OCI-LY1 (cell line): ENCODE measurements around the gene IGF1.

Source experiments
- H2AFZ ChIP-seq: fragments of 200-600 bp; sonication (generic), shearing (Covaris generic); 2 replicates; pipeline ENCODE4 v1.6.0; 2014; ENCODE audit warnings: antibody characterized with exemption, mild to moderate bottlenecking, low read length
- H3F3A ChIP-seq: fragments of 200-600 bp; sonication (generic), shearing (Covaris generic); 2 replicates; pipeline ENCODE4 v1.6.0; 2014; ENCODE audit warnings: mild to moderate bottlenecking, antibody characterized with exemption, low read length, moderate library complexity; ENCODE audit not compliant: insufficient read depth
- H3K27ac ChIP-seq: fragments of 200-600 bp; sonication (generic); 2 replicates; pipeline ENCODE4 v1.5.1; 2014; ENCODE audit warnings: low read length, mixed run types, mild to moderate bottlenecking, low read depth; ENCODE audit not compliant: poor library complexity, severe bottlenecking
- H3K27me3 ChIP-seq: fragments of 200-600 bp; sonication (generic); 2 replicates; pipeline ENCODE4 v1.6.0; 2014; ENCODE audit warnings: antibody characterized with exemption, mild to moderate bottlenecking, low read length, moderate library complexity; ENCODE audit not compliant: insufficient read depth
- H3K36me3 ChIP-seq: fragments of 200-600 bp; sonication (generic); 2 replicates; pipeline ENCODE4 v1.6.1; 2014; ENCODE audit warnings: mild to moderate bottlenecking, antibody characterized with exemption, low read length, moderate library complexity, mixed read lengths; ENCODE audit not compliant: insufficient read depth
- H3K4me1 ChIP-seq: fragments of 200-600 bp; sonication (generic); 2 replicates; pipeline ENCODE4 v1.5.1; 2014; ENCODE audit warnings: mild to moderate bottlenecking, low read length, moderate library complexity; ENCODE audit not compliant: insufficient read depth, severe bottlenecking
- H3K4me2 ChIP-seq: fragments of 200-600 bp; sonication (generic), shearing (Covaris generic); 2 replicates; pipeline ENCODE4 v1.6.1; 2014; ENCODE audit warnings: low read length
- H3K4me3 ChIP-seq: fragments of 200-600 bp; sonication (generic); 2 replicates; pipeline ENCODE4 v1.5.1; 2014; ENCODE audit warnings: low read length, low read depth, mild to moderate bottlenecking, mixed read lengths; ENCODE audit not compliant: poor library complexity, severe bottlenecking
- H3K79me2 ChIP-seq: fragments of 200-600 bp; shearing (Covaris generic); 2 replicates; pipeline ENCODE4 v1.6.1; 2016; ENCODE audit warnings: mixed run types, low read length, mixed read lengths; ENCODE audit not compliant: insufficient read depth
- H3K9ac ChIP-seq: fragments of 200-600 bp; sonication (generic), shearing (Covaris generic); 2 replicates; pipeline ENCODE4 v1.6.1; 2014; ENCODE audit warnings: mild to moderate bottlenecking, low read length, mixed read lengths
- H3K9me2 ChIP-seq: fragments of 200-600 bp; sonication (generic), shearing (Covaris generic); 2 replicates; pipeline ENCODE4 v1.6.1; 2014; ENCODE audit warnings: low read depth, mild to moderate bottlenecking, low read length, mixed read lengths
- H3K9me3 ChIP-seq: fragments of 200-600 bp; shearing (Covaris generic); 2 replicates; pipeline ENCODE4 v1.6.1; 2014; ENCODE audit warnings: low read length, mixed read lengths
- H4K20me1 ChIP-seq: fragments of 200-600 bp; sonication (generic), shearing (Covaris generic); 2 replicates; pipeline ENCODE4 v1.6.0; 2016; ENCODE audit warnings: mild to moderate bottlenecking, low read length; ENCODE audit not compliant: insufficient read depth
- CTCF ChIP-seq: fragments of 200-600 bp; sonication (generic), shearing (Covaris generic); IDR thresholded peaks from 2 replicates; pipeline ENCODE4 v1.5.1; 2017; ENCODE audit warnings: mild to moderate bottlenecking, antibody characterized with exemption, low read length, moderate library complexity, mixed read lengths
- EZH2 ChIP-seq: fragments of 200-600 bp; sonication (generic), shearing (Covaris generic); IDR thresholded peaks from 2 replicates; pipeline ENCODE4 v1.8.0; 2017; ENCODE audit warnings: borderline replicate concordance, mixed run types, mild to moderate bottlenecking, antibody characterized with exemption, low read length, moderate library complexity, mixed read lengths

Gene IGF1

GRCh38 chr12:102468261-102468915, 12.0 kb downstream of the IGF1 start:
- Histone ChIP-seq H4K20me1 (no peaks in the 10 kb centered on the region), H3K4me1 (no peaks in the 10 kb centered on the region), H3K4me2 (no peak overlapping the region), H3K27ac (no peak overlapping the region), H3K27me3 (no peaks in the 10 kb centered on the region), H3F3A (no peaks in the 10 kb centered on the region), H3K9ac (no peak overlapping the region), H3K36me3 (no peaks in the 10 kb centered on the region), H3K4me3 (no peak overlapping the region), H3K9me2 (no peaks in the 10 kb centered on the region), H3K9me3 (no peaks in the 10 kb centered on the region), H2AFZ (no peak overlapping the region), H3K79me2 (no peaks in the 10 kb centered on the region)
- no peak for TF ChIP-seq EZH2
- TF ChIP-seq CTCF = no peak

- no peaks in the 10 kb centered on the region for H3K9me2 ChIP-seq
- no peaks in the 10 kb centered on the region for H3K79me2 ChIP-seq
- H3K9me3 ChIP-seq = no peaks in the 10 kb centered on the region
- no peak overlapping the region for H3K4me2 ChIP-seq
- no peaks in the 10 kb centered on the region for H3F3A ChIP-seq
- no peak overlapping the region for H2AFZ ChIP-seq
- H3K27ac ChIP-seq = no peak overlapping the region
- H3K4me1 ChIP-seq = no peaks in the 10 kb centered on the region
- no peaks in the 10 kb centered on the region for H3K36me3 ChIP-seq
- no peak overlapping the region for H3K4me3 ChIP-seq
- no peaks in the 10 kb centered on the region for H3K27me3 ChIP-seq
- no peaks in the 10 kb centered on the region for H4K20me1 ChIP-seq
- no peak overlapping the region for H3K9ac ChIP-seq
- TF ChIP-seq CTCF (no peak), EZH2 (no peak)
These were observed 14.4 kb downstream of the IGF1 start for GRCh38 chr12:102465762-102466560.

- TF ChIP-seq CTCF (no peak), EZH2 (no peak)
- H3K36me3 ChIP-seq = no peaks in the 10 kb centered on the region
- no peaks in the 10 kb centered on the region for H3K27me3 ChIP-seq
- H3K79me2 ChIP-seq = no peaks in the 10 kb centered on the region
- H3K9ac ChIP-seq = no peak overlapping the region
- no peaks in the 10 kb centered on the region for H3K9me3 ChIP-seq
- no peaks in the 10 kb centered on the region for H3K4me1 ChIP-seq
- no peaks in the 10 kb centered on the region for H4K20me1 ChIP-seq
- no peak overlapping the region for H3K4me3 ChIP-seq
- no peaks in the 10 kb centered on the region for H3K9me2 ChIP-seq
- no peak overlapping the region for H3K27ac ChIP-seq
- H3K4me2 ChIP-seq = no peak overlapping the region
- H2AFZ ChIP-seq = no peak overlapping the region
- no peaks in the 10 kb centered on the region for H3F3A ChIP-seq
These were observed 16.6 kb downstream of the IGF1 start for GRCh38 chr12:102463659-102464249.
